HCT116 (cell line): ENCODE results near the gene RAD18. TPM values are rescaled to one million over a fixed set of nuclear protein-coding genes. Genes with fewer than 3 reads are reported as not detected.
A peak's percentile ranks its signal among the peaks of the same experiment; 100 is the strongest.

ENCODE experiments used
- ATAC-seq: fragments of 200-7000 bp; cut with Tn5 transposase; 2 replicates; pipeline ENCODE4 v1.9.1; 2020; ENCODE audit warnings: mild to moderate bottlenecking, moderate library complexity
- BruUV-seq: library from RNA; stranded (reverse); fragments of 400-500 nt; replicated peaks from 2 replicates; lab custom pipeline; 2021; lab: Mats Ljungman, UMichigan
- CTCF ChIA-PET: fragments of 300-600 bp; sonication (Branson Sonifier 250); formaldehyde crosslinking; loops from one replicate; lab custom pipeline; 2021; ENCODE audit warnings: antibody characterized with exemption; lab: Charles Lee
- POLR2A ChIA-PET: fragments of 300-600, 350-600 bp; sonication (Branson Sonifier 250); formaldehyde crosslinking; loops from one replicate; lab custom pipeline; 2021; ENCODE audit warnings: antibody characterized with exemption; lab: Charles Lee
- RAD21 ChIA-PET, 2 experiments: fragments of 300-600 bp; sonication (Branson Sonifier 250); formaldehyde crosslinking; loops; one replicate each; lab custom pipeline; 2023; ENCODE audit warnings: low total read pairs in 2 of 2; ENCODE audit not compliant: uncharacterized antibody in 2 of 2, unreplicated experiment in 2 of 2, low non-redundant PET in 1 of 2; lab: Charles Lee
- DNase-seq: peaks from one replicate; pipeline ENCODE4 v3.0.0-alpha.2; 2010; ENCODE audit warnings: low read depth, low spot score
- H2AFZ ChIP-seq: fragments of 200-600 bp; shearing (Covaris generic), sonication (generic); 2 replicates; pipeline ENCODE4 v1.6.1; 2017; ENCODE audit warnings: low read depth, mixed run types, mixed read lengths, antibody characterized with exemption, low read length; ENCODE audit not compliant: poor library complexity, severe bottlenecking
- H3K27ac ChIP-seq: 2 replicates; pipeline ENCODE4 v1.5.1; 2012; ENCODE audit warnings: low read depth, low read length
- H3K27me3 ChIP-seq: fragments of 200-600 bp; sonication (generic); 2 replicates; pipeline ENCODE4 v1.6.1; 2016; ENCODE audit warnings: mixed run types, low read length, mixed read lengths; ENCODE audit not compliant: insufficient read depth
- H3K36me3 ChIP-seq, 2 experiments: fragments of 200-500 bp in 1 of 2; fragments of 200-600 bp in 1 of 2; sonication (Bioruptor generic) in 1 of 2; sonication (generic) in 1 of 2; 2 replicates each; pipeline versions ENCODE4 v1.5.1 to v1.6.1; 2014 to 2016; ENCODE audit warnings: low read length in 2 of 2, inconsistent platforms in 1 of 2, mixed read lengths in 1 of 2, mixed run types in 1 of 2; ENCODE audit not compliant: insufficient read depth in 2 of 2, control insufficient read depth in 1 of 2
- H3K4me1 ChIP-seq, 2 experiments: fragments of 200-600 bp in 1 of 2; sonication (generic) in 1 of 2; 2 replicates each; pipeline versions ENCODE4 v1.5.1 to v1.6.1; 2012 to 2017; ENCODE audit warnings: low read length in 2 of 2, inconsistent platforms in 1 of 2, mild to moderate bottlenecking in 1 of 2, mixed read lengths in 1 of 2, mixed run types in 1 of 2, moderate library complexity in 1 of 2; ENCODE audit not compliant: insufficient read depth in 2 of 2, control insufficient read depth in 1 of 2
- H3K4me2 ChIP-seq: fragments of 200-600 bp; sonication (generic); 2 replicates; pipeline ENCODE4 v1.6.1; 2017; ENCODE audit warnings: mixed run types, low read length, mixed read lengths
- H3K4me3 ChIP-seq, 2 experiments: fragments of 200-600 bp in 1 of 2; sonication (generic) in 1 of 2; replicated peaks in 1 of 2; 2 replicates each; pipeline ENCODE4 v1.5.1; 2011 to 2016; ENCODE audit warnings: low read length in 2 of 2, control low read depth in 1 of 2, low read depth in 1 of 2, mild to moderate bottlenecking in 1 of 2, mixed read lengths in 1 of 2, mixed run types in 1 of 2
- H3K79me2 ChIP-seq: fragments of 200-600 bp; sonication (generic); 2 replicates; pipeline ENCODE4 v1.6.1; 2017; ENCODE audit warnings: mild to moderate bottlenecking, mixed run types, low read length, moderate library complexity, mixed read lengths; ENCODE audit not compliant: insufficient read depth
- H3K9ac ChIP-seq: fragments of 200-600 bp; sonication (generic); 2 replicates; pipeline ENCODE4 v1.6.1; 2016; ENCODE audit warnings: low read length, mixed read lengths
- H3K9me2 ChIP-seq: fragments of 200-600 bp; sonication (generic), shearing (Covaris generic); 2 replicates; pipeline ENCODE4 v1.6.1; 2017; ENCODE audit warnings: mixed run types, mild to moderate bottlenecking, moderate library complexity; ENCODE audit not compliant: insufficient read depth
- H3K9me3 ChIP-seq, 2 experiments: fragments of 200-500 bp in 1 of 2; fragments of 200-600 bp in 1 of 2; sonication (Bioruptor generic) in 1 of 2; sonication (generic) in 1 of 2; 2 replicates each; pipeline ENCODE4 v1.6.1; 2014 to 2017; ENCODE audit warnings: low read length in 2 of 2, mixed read lengths in 2 of 2, inconsistent platforms in 1 of 2, low read depth in 1 of 2, mild to moderate bottlenecking in 1 of 2, mixed run types in 1 of 2, moderate library complexity in 1 of 2; ENCODE audit not compliant: control insufficient read depth in 1 of 2, insufficient read depth in 1 of 2
- H4K20me1 ChIP-seq: fragments of 200-600 bp; sonication (generic), shearing (Covaris generic); 2 replicates; pipeline ENCODE4 v1.6.1; 2017; ENCODE audit warnings: mixed run types, mild to moderate bottlenecking, moderate library complexity; ENCODE audit not compliant: insufficient read depth
- CEBPB ChIP-seq: IDR thresholded peaks from 2 replicates; pipeline ENCODE4 v1.6.1; 2012; ENCODE audit warnings: low read depth
- CTCF ChIP-seq, 3 experiments: fragments of 200-600 bp in 1 of 3; sonication (generic) in 1 of 3; IDR thresholded peaks in 2 of 3; conservative IDR thresholded peaks in 1 of 3; 2 replicates each; pipeline ENCODE4 v1.5.1; 2012 to 2017; ENCODE audit warnings: low read depth in 2 of 3, low read length in 2 of 3, antibody characterized with exemption in 1 of 3, borderline replicate concordance in 1 of 3, control low read depth in 1 of 3, mild to moderate bottlenecking in 1 of 3, mixed read lengths in 1 of 3, mixed run types in 1 of 3, moderate library complexity in 1 of 3; ENCODE audit not compliant: insufficient read depth in 1 of 3
- EGR1 ChIP-seq: IDR thresholded peaks from 2 replicates; pipeline ENCODE4 v1.6.1; 2012; ENCODE audit warnings: low read depth
- ELF1 ChIP-seq: IDR thresholded peaks from 2 replicates; pipeline ENCODE4 v1.6.1; 2012; ENCODE audit warnings: low read depth, borderline replicate concordance
- EZH2phosphoT487 ChIP-seq: fragments of 200-600 bp; IDR thresholded peaks from 2 replicates; pipeline ENCODE4 v1.6.1; 2018; ENCODE audit warnings: antibody characterized with exemption, borderline replicate concordance
- FOSL1 ChIP-seq: IDR thresholded peaks from 2 replicates; pipeline ENCODE4 v1.6.1; 2012; ENCODE audit warnings: low read depth
- POLR2A ChIP-seq: IDR thresholded peaks from 2 replicates; pipeline ENCODE4 v1.7.0; 2011; ENCODE audit warnings: borderline replicate concordance; ENCODE audit not compliant: insufficient read depth, insufficient read length; ENCODE audit errors: extremely low read depth
- POLR2AphosphoS5 ChIP-seq: IDR thresholded peaks from 2 replicates; pipeline ENCODE4 v1.6.1; 2011; ENCODE audit warnings: mild to moderate bottlenecking, low read depth, low read length, moderate library complexity
- RAD21 ChIP-seq: IDR thresholded peaks from 2 replicates; pipeline ENCODE4 v1.6.1; 2012; ENCODE audit warnings: low read depth, mild to moderate bottlenecking
- SP1 ChIP-seq: IDR thresholded peaks from 2 replicates; pipeline ENCODE4 v1.6.1; 2012; ENCODE audit warnings: low read depth
- TCF7L2 ChIP-seq: IDR thresholded peaks from 2 replicates; pipeline ENCODE4 v1.7.0; 2011; ENCODE audit warnings: borderline replicate concordance, inconsistent platforms; ENCODE audit not compliant: insufficient read depth, insufficient read length; ENCODE audit errors: extremely low read depth
- ZFX ChIP-seq: fragments of 450-650 bp; IDR thresholded peaks from 2 replicates; pipeline ENCODE4 v1.6.1; 2017
- ZNF274 ChIP-seq: fragments of 200-500 bp; sonication (Bioruptor generic); IDR thresholded peaks from 2 replicates; pipeline ENCODE4 v1.6.1; 2014; ENCODE audit warnings: mild to moderate bottlenecking, low read depth, low read length, inconsistent platforms
- intact Hi-C: fragments of 100-400 bp; cut with micrococcal nuclease; formaldehyde crosslinking; loops from 2 replicates; pipeline ENCODE4 v1.10.0; 2022
- total RNA-seq: library from RNA; stranded (reverse); gene quantifications from one replicate; pipeline ENCODE4 v1.2.1, GENCODE V29; 2021; ENCODE audit not compliant: unreplicated experiment
- TF ChIP-seq, protein P1 (sequence below): IDR thresholded peaks from 2 replicates; pipeline ENCODE4 v1.6.1; 2012; ENCODE audit warnings: low read depth

The RAD18 gene
- total RNA-seq, 1 experiment from 2014 or later = 28.7 TPM

- no peaks in the 10 kb centered on the region for H3K9me2 ChIP-seq
- intact Hi-C loops = loop anchor here (1.0 to 5.0 kb wide), 3 partner anchors 96 to 1766 kb away; no protein-coding TSS in a partner anchor
- H3K27ac ChIP-seq = no peak overlapping the region
- H3K79me2 ChIP-seq = no peaks in the 10 kb centered on the region
- H2AFZ ChIP-seq = peak overlapping the region; percentile 94
- no TSS peak for BruUV-seq
- H3K4me3 ChIP-seq = no peak overlapping the region
- TF ChIP-seq ZNF274 (no peak), CTCF (IDR thresholded peaks at IDR 0.05 in 2 of 3, conservative IDR thresholded peaks at IDR 0.05 in 1 of 3; ENCODE audit: borderline replicate concordance in 1 of 3, insufficient read depth in 1 of 3, low read depth in 2 of 3, low read length in 2 of 3) (peak; percentile 89 to 98 (median 95)), RAD21 (peak; percentile 98), TCF7L2 (no peak)
- TF ChIP-seq, all 23 proteins: peak for 2
- Histone ChIP-seq H3K9me3 (no peaks in the 10 kb centered on the region), H3K4me2 (peak overlapping the region; percentile 51; the same call in 1 of the 2 replicates), H4K20me1 (no peaks in the 10 kb centered on the region), H3K36me3 (no peaks in the 10 kb centered on the region), H3K9ac (no peak overlapping the region), H3K4me1 (peaks cover 0 to 4% of the 10 kb centered on the region in 2 experiments; a peak in 1 of 4 replicates), H3K27me3 (no peaks in the 10 kb centered on the region; the same call in 1 of the 2 replicates)
- POLR2A ChIA-PET = no interaction called here
- DNase-seq = peak; percentile 45
- peak; percentile 78 for ATAC-seq
- CTCF ChIA-PET = interaction anchor here (3.0 kb wide), 1 partner anchor 332 kb away, joined by 23 read pairs; no protein-coding TSS in a partner anchor
- RAD21 ChIA-PET = no interaction called here
Observed at GRCh38 chr3:8970971-8971589, 7.8 kb upstream of the RAD18 start.

DNA sequence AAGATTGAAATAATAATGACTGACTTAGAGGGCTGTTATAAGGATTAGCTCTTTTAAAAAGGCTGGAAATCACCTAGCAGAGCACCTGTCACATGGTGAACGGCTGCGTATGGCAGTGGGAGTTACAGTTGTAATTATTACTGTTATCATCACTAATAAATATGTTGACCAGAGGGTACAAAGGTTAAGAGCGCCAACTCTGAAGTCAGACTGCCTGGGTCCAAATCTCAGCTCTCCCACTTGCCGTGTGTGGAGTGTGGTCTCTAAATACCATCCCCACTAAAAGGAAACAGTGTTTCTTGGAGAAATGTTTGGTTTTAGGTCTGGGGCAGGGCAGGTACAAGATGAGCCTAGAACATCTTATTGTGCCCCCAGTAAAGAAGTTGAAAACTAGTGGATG is 6.0 kb upstream of the RAD18 start:
- Histone ChIP-seq H3K36me3 (no peaks in the 10 kb centered on the region), H3K4me1 (peaks cover 4 to 22% of the 10 kb centered on the region in 2 experiments; a peak in 3 of 4 replicates), H3K9ac (no peak overlapping the region), H3K4me2 (no peak overlapping the region), H3K27ac (no peak overlapping the region), H3K9me2 (no peaks in the 10 kb centered on the region), H4K20me1 (no peaks in the 10 kb centered on the region), H2AFZ (no peak overlapping the region), H3K9me3 (no peaks in the 10 kb centered on the region), H3K4me3 (no peak overlapping the region), H3K79me2 (no peaks in the 10 kb centered on the region), H3K27me3 (no peaks in the 10 kb centered on the region; the same call in 1 of the 2 replicates)
- RAD21 ChIA-PET = no interaction called here
- POLR2A ChIA-PET = no interaction called here
- no TSS peak for BruUV-seq
- DNase-seq = no peak
- CTCF ChIA-PET = interaction anchor here (1.1 to 1.6 kb wide), 2 partner anchors 333 to 394 kb away, joined by 4 read pairs; partner anchors contain the start of gene THUMPD3
- ATAC-seq = no peak
- intact Hi-C loops = no loop called here
- TF ChIP-seq ZFX (no peak), EGR1 (no peak), POLR2AphosphoS5 (no peak), ELF1 (no peak), SP1 (no peak), EZH2phosphoT487 (no peak), CEBPB (no peak), POLR2A (no peak), FOSL1 (no peak), ZNF274 (no peak)
- TF ChIP-seq, protein P1, sequence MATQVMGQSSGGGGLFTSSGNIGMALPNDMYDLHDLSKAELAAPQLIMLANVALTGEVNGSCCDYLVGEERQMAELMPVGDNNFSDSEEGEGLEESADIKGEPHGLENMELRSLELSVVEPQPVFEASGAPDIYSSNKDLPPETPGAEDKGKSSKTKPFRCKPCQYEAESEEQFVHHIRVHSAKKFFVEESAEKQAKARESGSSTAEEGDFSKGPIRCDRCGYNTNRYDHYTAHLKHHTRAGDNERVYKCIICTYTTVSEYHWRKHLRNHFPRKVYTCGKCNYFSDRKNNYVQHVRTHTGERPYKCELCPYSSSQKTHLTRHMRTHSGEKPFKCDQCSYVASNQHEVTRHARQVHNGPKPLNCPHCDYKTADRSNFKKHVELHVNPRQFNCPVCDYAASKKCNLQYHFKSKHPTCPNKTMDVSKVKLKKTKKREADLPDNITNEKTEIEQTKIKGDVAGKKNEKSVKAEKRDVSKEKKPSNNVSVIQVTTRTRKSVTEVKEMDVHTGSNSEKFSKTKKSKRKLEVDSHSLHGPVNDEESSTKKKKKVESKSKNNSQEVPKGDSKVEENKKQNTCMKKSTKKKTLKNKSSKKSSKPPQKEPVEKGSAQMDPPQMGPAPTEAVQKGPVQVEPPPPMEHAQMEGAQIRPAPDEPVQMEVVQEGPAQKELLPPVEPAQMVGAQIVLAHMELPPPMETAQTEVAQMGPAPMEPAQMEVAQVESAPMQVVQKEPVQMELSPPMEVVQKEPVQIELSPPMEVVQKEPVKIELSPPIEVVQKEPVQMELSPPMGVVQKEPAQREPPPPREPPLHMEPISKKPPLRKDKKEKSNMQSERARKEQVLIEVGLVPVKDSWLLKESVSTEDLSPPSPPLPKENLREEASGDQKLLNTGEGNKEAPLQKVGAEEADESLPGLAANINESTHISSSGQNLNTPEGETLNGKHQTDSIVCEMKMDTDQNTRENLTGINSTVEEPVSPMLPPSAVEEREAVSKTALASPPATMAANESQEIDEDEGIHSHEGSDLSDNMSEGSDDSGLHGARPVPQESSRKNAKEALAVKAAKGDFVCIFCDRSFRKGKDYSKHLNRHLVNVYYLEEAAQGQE = no peak
